Ectodermal cell (in vitro differentiated cells): ENCODE results near the gene SGMS2.

Experiments
- H3K27ac ChIP-seq: 2 replicates; pipeline ENCODE4 v1.7.0; 2013; ENCODE audit warnings: mild to moderate bottlenecking, low read depth, low read length; ENCODE audit not compliant: insufficient read depth, poor library complexity, severe bottlenecking
- H3K27me3 ChIP-seq: 2 replicates; pipeline ENCODE4 v1.7.0; 2013; ENCODE audit warnings: mild to moderate bottlenecking, low read length; ENCODE audit not compliant: insufficient read depth, control insufficient read depth, poor library complexity, severe bottlenecking
- H3K36me3 ChIP-seq: one replicate; pipeline ENCODE4 v1.7.0; 2013; ENCODE audit warnings: low read length; ENCODE audit not compliant: control insufficient read depth, insufficient read depth
- H3K4me1 ChIP-seq: one replicate; pipeline ENCODE4 v1.7.0; 2013; ENCODE audit warnings: low read length; ENCODE audit not compliant: control insufficient read depth, insufficient read depth
- H3K4me3 ChIP-seq: 2 replicates; pipeline ENCODE4 v1.7.0; 2013; ENCODE audit warnings: low read depth, low read length, control low read depth; ENCODE audit not compliant: insufficient read depth
- H3K9me3 ChIP-seq: 2 replicates; pipeline ENCODE4 v1.7.0; 2013; ENCODE audit warnings: mild to moderate bottlenecking, low read length, moderate library complexity; ENCODE audit not compliant: control insufficient read depth
- WGBS, 2 experiments: methylation state at CpG; one replicate each; pipeline ENCODE4 v1.1.7; 2013; ENCODE audit warnings: missing lambda C conversion rate in 2 of 2; 5-methylcytosine and 5-hydroxymethylcytosine counted together

The SGMS2 gene

DNA sequence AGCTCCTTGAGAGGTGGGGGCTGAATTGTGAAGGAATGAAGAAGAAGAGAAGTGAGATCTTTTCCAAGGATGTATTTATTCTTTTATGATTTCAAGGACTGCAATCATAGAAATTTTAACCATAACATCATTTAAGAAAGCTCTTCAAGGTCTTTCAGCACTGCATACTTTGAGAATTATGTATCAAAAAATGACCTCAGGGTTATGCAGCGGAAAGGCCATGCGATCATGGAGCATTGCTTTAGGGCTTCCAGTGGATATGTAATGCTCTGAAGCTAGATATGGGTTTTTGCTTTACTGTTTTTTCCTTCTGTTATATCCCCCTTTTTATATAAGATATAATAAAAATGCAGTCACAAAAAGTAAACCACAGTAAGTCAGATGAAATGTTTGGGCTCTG is 38.7 kb downstream of the SGMS2 start:
- Histone ChIP-seq H3K9me3 (no peaks in the 10 kb centered on the region), H3K4me3 (no peak overlapping the region), H3K36me3 (no peaks in the 10 kb centered on the region), H3K27ac (no peak overlapping the region), H3K27me3 (no peaks in the 10 kb centered on the region), H3K4me1 (no peaks in the 10 kb centered on the region)
- 100% methylated on average over 2 of the region's 2 CpGs for WGBS, 2 experiments

DNA sequence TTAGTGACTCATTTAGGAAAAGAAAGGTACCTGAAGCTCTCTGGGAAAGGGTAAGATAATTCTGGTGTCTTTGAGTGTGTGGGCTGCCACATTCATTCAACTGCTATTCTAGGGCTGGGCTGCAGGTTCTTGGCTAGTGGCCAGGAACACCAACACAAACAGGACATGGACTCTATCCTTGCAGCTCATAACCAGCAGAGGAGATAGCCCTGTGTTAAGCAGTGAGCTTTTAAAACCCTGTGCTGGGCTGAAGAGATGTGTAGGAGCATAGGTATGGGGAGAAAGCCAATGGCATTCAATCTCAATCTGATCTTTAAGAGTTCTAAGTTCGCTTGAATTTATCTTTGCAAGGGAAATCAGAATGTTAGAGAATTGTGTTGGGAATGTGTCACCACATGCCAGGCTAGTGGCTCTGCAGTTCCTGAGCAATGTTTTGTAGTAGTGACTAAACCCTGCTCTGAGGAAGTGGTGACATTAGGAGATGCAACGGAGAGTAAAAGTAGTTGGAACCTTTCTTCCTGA is 39.2 kb downstream of the SGMS2 start:
- no peak overlapping the region for H3K4me3 ChIP-seq
- WGBS, 2 experiments: 92 to 96% methylated on average over 2 of the region's 2 CpGs
- no peaks in the 10 kb centered on the region for H3K9me3 ChIP-seq
- no peak overlapping the region for H3K27ac ChIP-seq
- H3K36me3 ChIP-seq: no peaks in the 10 kb centered on the region
- H3K27me3 ChIP-seq: no peaks in the 10 kb centered on the region
- no peaks in the 10 kb centered on the region for H3K4me1 ChIP-seq

- H3K4me1 ChIP-seq: no peaks in the 10 kb centered on the region
- H3K27me3 ChIP-seq: no peaks in the 10 kb centered on the region
- no peak overlapping the region for H3K27ac ChIP-seq
- no CpG with 5 or more reads among the region's 1 CpG for WGBS, 2 experiments
- H3K4me3 ChIP-seq: no peak overlapping the region
- no peaks in the 10 kb centered on the region for H3K9me3 ChIP-seq
- H3K36me3 ChIP-seq: no peaks in the 10 kb centered on the region
These were observed 42.0 kb downstream of the SGMS2 start for GRCh38 chr4:107866726-107867125.

GRCh38 chr4:107870236-107870635 is 45.5 kb downstream of the SGMS2 start:
- WGBS, 2 experiments: 85 to 92% methylated on average over 5 of the region's 6 CpGs

DNA sequence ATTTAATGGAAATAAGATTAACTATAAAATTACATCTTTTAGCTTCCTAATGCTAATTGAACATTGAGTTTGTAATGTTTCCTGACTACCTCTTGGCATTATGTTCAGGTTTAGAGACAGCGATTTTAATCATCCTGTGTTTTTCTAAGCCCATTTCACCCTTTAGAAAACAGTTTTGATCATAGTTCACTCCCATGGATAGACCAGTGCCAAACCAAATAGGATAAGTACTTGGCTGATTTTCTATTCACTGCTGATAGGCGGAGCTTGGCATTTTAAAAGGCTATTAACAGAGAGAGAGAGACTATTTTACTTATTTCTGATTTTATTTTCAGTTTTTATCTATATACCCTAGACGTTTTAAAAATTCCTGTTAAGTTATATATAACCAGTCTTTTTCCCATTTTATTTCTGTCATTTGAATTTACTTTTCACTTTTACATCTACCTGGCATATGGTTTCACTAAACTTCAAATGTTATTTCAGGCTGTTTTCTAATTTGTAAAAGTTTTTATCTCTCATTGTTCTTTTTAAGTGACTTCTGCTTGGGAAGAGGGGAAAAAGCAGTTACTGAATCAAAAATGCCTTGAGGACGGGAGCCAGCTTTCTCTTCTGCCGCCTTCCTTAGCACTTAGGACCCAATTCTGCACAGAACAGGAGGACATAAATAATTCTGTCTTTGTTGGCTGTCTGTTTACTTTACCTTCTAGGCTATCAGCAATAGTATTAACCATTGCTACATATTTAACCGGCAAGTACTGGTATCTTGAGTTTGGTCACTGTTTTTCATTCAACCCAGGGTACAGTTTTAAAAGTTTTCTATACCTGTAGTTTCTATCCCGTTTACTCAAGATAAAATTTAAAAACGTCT is 46.4 kb downstream of the SGMS2 start:
- Histone ChIP-seq H3K27ac (no peak overlapping the region), H3K27me3 (no peaks in the 10 kb centered on the region), H3K4me1 (no peaks in the 10 kb centered on the region), H3K9me3 (no peaks in the 10 kb centered on the region), H3K36me3 (no peaks in the 10 kb centered on the region), H3K4me3 (no peak overlapping the region)
- WGBS, 2 experiments: 90 to 91% methylated on average over 5 to 8 of the region's 8 CpGs

More at GRCh38 chr4:107870236-107870635, 45.5 kb downstream of the SGMS2 start:
- no peak overlapping the region for H3K27ac ChIP-seq
- H3K9me3 ChIP-seq: no peaks in the 10 kb centered on the region
- no peaks in the 10 kb centered on the region for H3K27me3 ChIP-seq
- no peak overlapping the region for H3K4me3 ChIP-seq
- H3K4me1 ChIP-seq: no peaks in the 10 kb centered on the region
- no peaks in the 10 kb centered on the region for H3K36me3 ChIP-seq

DNA sequence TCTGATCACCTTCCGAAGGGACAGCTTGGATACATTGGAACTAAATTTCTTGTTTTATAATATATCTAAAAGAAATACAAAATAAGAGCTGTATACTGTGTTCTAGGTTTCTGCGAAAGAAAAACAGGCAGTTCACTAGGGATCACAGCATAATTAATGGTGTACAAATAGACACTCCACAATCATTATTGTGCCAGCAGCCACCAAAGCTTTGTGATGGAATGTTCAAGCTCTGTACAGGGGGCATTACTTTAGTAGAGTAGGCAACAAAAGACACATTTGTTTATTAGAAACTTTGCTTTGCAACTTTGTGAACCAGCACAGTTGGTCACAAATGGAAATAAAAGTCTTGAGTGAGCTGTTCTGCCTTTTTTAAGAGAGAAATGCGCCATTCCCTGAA is 49.3 kb downstream of the SGMS2 start:
- Histone ChIP-seq H3K4me3 (no peak overlapping the region), H3K36me3 (no peaks in the 10 kb centered on the region), H3K9me3 (no peaks in the 10 kb centered on the region), H3K4me1 (no peaks in the 10 kb centered on the region), H3K27ac (no peak overlapping the region), H3K27me3 (no peaks in the 10 kb centered on the region)
- 87 to 89% methylated on average over 2 of the region's 3 CpGs for WGBS, 2 experiments

- Histone ChIP-seq H3K9me3 (no peaks in the 10 kb centered on the region), H3K4me1 (no peaks in the 10 kb centered on the region), H3K4me3 (no peak overlapping the region), H3K27me3 (no peaks in the 10 kb centered on the region), H3K27ac (no peak overlapping the region), H3K36me3 (no peaks in the 10 kb centered on the region)
- 94 to 97% methylated on average over 1 of the region's 1 CpG for WGBS, 2 experiments
These were observed 51.4 kb downstream of the SGMS2 start for GRCh38 chr4:107876099-107876498.

- 94 to 95% methylated on average over 2 to 3 of the region's 3 CpGs for whole genome bisulfite sequencing, 2 experiments
These were observed 52.6 kb downstream of the SGMS2 start for GRCh38 chr4:107877361-107877760.

DNA sequence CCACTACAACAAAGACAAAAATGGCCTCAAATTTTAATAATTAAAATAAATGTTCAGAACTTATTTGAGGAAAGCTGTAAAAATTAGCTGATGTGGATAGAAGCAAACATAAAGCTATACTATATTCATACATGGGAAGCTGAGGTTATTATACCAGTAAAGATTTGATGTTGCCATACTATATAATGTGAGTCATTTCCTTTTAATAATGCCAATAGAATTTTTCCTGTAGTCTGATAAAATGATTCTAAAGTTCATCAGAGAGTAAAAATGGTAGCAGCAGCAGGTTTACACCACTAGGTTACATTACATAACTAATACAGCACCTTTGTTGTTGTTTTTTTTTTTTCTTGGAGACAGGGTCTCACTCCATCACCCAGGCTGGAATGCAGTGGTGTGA is 61.1 kb downstream of the SGMS2 start:
- Histone ChIP-seq H3K4me1 (no peaks in the 10 kb centered on the region), H3K4me3 (no peak overlapping the region), H3K9me3 (peaks cover 2% of the 10 kb centered on the region), H3K36me3 (no peaks in the 10 kb centered on the region), H3K27me3 (no peaks in the 10 kb centered on the region), H3K27ac (no peak overlapping the region)

More at GRCh38 chr4:107877361-107877760, 52.6 kb downstream of the SGMS2 start:
- no peaks in the 10 kb centered on the region for H3K4me1 ChIP-seq
- no peaks in the 10 kb centered on the region for H3K9me3 ChIP-seq
- no peaks in the 10 kb centered on the region for H3K36me3 ChIP-seq
- no peak overlapping the region for H3K4me3 ChIP-seq
- no peaks in the 10 kb centered on the region for H3K27me3 ChIP-seq
- no peak overlapping the region for H3K27ac ChIP-seq

DNA sequence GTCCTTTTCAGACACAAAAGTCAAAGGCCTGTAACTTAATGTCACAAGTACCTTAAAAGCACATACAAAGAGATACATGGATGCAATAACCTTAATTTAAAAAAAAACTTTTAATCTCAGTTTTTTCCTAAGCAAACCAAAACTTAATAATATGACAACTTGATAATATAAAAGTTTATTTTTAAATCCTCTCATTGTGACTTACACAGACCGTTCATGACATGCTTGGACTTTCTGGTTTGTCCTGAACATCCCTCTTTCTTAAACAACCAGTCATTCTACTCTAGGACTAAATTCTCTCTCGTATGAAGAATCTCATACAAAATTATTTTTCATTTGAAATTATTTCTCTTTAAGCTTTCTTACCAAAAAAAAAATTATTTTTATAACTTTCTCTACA is 63.5 kb downstream of the SGMS2 start:
- H3K4me3 ChIP-seq: no peak overlapping the region
- H3K36me3 ChIP-seq: no peaks in the 10 kb centered on the region
- H3K9me3 ChIP-seq: peaks cover 2% of the 10 kb centered on the region
- H3K27me3 ChIP-seq: no peaks in the 10 kb centered on the region
- no peaks in the 10 kb centered on the region for H3K4me1 ChIP-seq
- no peak overlapping the region for H3K27ac ChIP-seq
- 38 to 41% methylated on average over 2 of the region's 2 CpGs for WGBS, 2 experiments
